T follicular helper cell (primary cell): Measurements from ENCODE around the gene BHLHE23.

ENCODE experiments used
- DNase-seq: peaks from one replicate; pipeline ENCODE4 v3.0.0-alpha.2; 2020; ENCODE audit warnings: low read depth

Gene BHLHE23

GRCh38 chr20:62972845-62973745 lies 33.7 kb downstream of the BHLHE23 start:
- no peak for DNase-seq

- DNase-seq, result peak; percentile 78
Measured at GRCh38 chr20:62971950-62972844, 34.6 kb downstream of the BHLHE23 start.

GRCh38 chr20:62971211-62971949 lies 35.4 kb downstream of the BHLHE23 start:
- no peak for DNase-seq

GRCh38 chr20:62970307-62971210 lies 36.2 kb downstream of the BHLHE23 start:
- DNase-seq, result no peak

- no peak for DNase-seq
Measured at GRCh38 chr20:62969939-62970306, 36.8 kb downstream of the BHLHE23 start.

- DNase-seq, result no peak
Measured at GRCh38 chr20:62969179-62969760, 37.5 kb downstream of the BHLHE23 start.

GRCh38 chr20:62968378-62969178 lies 38.2 kb downstream of the BHLHE23 start:
- no peak for DNase-seq

DNA sequence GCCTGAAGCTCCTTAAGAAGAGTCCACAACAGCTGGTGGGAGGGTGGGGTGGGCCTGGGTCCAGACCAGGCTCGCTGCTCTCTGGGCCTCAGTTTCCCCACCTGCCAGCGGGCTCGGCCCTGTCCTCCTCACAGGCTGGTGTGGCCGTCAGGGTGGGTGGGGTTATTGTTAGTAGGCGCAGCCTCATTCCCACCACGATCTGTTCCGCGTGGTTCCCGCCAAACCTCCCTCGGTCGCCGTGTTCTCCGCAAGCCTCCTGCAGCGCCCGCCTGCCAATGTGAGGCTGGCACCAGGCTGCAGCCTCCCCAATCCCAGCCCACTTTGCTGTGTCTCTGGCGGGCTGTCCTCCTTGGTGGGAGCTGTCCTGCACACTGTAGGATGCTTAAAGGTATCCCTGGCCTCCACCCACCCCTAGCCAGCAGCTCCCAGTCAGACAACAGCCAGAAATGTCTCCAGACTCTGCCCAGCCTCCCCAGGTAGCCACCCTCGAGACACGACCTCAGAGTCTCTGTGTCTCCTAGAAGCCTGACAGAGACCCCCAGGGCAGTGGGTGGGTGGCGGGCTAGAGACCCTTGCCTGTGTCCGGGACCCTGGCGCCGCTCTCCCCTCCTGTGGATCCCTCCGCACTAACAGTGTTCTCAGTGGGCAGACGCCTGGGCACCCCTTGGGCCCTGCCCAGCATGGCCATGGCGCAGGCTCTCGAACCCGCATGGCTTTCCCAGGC lies 39.0 kb downstream of the BHLHE23 start:
- no peak for DNase-seq

DNA sequence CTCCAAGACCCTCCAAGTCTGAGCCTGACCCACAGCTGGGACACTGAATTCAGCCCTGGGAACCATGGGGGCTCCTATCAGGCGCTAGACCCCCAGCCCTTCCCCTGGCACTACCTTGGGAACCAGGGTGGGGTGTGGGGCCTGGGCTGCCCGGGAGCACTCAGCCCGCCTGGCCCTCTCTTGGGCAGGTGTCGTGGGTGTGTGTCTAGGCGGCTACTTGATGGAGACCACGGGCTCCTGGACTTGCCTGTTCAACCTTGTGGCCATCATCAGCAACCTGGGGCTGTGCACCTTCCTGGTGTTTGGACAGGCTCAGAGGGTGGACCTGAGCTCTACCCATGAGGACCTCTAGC lies 39.6 kb downstream of the BHLHE23 start:
- DNase-seq, result no peak

- no peak for DNase-seq
Measured at GRCh38 chr20:62966212-62967148, 40.3 kb downstream of the BHLHE23 start.

DNA sequence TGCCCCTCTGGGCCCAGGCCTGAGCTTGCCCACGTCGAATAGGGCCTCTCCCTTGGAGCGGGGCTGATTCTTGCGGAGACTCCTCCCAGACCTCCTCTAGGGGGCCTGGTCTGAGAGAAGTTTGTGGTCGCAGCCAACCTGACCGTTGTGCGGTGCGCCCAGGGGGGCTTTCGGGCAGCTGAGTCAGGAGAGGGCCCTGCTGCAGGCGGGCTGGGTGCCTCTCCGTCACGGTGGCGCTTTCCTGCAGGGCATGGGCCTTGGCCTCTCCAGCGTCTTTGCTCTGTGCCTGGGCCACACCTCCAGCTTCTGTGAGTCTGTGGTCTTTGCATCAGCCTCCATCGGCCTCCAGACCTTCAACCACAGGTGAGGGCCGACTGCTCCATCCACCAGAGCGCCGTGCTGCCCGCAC lies 41.4 kb downstream of the BHLHE23 start:
- DNase-seq, result no peak

- no peak for DNase-seq
Measured at GRCh38 chr20:62964700-62965099, 42.1 kb downstream of the BHLHE23 start.

DNA sequence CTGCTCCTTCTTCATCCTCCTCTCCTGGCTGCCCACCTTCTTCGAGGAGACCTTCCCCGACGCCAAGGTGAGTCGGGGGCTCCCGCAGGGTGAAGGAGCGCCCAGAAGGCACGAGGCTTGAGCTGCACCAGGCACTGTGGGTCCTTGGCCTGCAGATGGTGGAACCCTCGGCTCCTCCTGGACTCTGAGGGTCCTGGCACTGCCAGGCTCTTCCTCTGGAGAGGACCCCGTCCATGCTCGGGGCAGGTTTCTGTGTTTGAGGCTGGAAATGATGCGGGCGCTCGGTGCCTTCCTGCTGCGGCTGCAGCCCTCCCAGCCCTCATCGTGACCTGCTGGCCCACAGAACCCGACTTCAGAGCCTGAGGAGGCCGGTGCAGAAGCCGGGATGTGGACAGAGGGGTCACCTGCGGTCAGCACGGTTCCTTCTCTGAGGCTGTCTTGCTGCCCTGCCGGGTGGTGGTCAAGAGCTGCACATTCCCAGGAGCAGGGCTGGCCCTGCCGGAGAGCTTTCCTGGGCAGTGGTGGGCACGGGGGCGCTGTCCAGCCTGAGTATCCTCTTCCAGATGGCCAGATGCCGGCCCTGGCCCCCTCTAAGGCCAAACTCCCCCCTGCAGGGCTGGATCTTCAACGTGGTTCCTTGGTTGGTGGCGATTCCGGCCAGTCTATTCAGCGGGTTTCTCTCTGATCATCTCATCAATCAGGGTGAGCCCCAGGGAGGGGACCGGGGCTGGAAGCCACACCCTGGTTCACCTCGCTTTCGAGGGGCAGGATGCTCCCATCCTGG lies 43.0 kb downstream of the BHLHE23 start:
- no peak for DNase-seq

DNA sequence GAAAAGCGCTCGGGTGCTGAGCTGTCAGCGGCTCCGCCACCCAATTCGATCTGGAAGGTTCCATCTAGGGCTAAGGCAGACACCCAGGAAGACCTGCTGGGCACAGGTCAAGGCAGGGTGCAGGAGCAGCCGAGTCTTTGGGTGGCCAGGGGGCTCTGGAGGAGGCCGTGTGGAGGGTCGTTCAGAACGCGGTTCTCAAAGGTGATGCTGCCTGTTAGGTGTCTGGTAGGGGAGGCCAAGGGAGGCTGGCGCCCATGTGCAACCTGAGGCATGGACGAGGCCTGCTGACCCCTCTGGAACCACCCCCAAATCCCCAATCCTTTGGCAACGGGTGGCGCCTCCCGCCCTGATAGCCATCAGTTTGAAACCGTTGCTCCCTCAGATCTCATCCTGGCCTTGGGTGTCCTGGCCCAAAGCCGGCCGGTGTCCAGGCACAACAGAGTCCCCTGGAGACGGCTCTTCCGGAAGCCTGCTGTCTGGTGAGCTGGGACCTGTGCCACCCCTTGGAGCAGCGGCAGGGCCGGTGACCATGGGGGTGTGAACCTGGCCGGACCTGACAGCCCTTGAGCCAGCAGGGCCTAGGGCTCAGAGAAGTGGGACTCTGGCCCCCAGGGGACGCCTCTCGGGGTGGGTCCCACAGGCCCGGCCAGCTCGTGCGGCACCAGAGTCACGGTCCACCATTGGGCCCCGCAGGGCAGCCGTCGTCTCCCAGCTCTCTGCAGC lies 43.7 kb downstream of the BHLHE23 start:
- DNase-seq, result no peak

DNA sequence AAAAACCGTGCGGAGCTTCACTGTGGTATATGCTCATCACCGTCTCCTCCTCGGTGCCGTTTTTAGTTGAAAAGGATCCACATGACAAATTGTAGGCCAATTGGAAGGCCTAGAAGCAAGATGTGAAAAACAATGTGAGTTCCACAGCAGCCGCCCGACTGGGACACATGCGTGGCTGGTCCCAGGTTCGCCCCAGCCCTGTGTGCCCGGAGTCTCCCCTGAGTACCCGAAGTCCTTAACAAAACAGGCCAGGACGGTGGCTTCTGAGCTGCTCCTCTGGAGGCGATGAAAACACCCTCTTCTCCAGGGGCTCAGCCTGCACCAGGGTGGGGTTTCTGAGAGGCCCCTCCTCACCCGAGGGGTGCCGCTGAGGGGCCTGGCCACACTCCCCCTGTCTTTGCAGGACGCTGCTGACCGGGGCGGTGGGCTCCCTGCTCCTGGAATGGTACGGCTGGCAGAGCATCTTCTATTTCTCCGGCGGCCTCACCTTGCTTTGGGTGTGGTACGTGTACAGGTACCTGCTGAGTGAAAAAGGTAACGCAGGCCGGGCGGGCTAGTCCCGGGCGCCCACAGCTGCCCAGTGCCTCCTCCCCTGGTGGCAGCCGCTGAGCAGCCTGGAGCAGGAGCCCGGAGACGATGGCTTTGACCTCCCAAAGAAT lies 44.4 kb downstream of the BHLHE23 start:
- no peak for DNase-seq

GRCh38 chr20:62961799-62962198 lies 45.0 kb downstream of the BHLHE23 start:
- DNase-seq, result no peak
